ENCODE measurements around the gene SMIM45.

Gene SMIM45

GRCh38 chr22:41908411-41909309 lies 43.3 kb upstream of the SMIM45 start:
- H3K4me3 ChIP-seq (ENCODE audit: low read length): no peak overlapping the region
- TF ChIP-seq CTCF (IDR thresholded peaks at IDR 0.05; ENCODE audit: insufficient read depth, low read depth, low read length, missing control alignments): no peak
- DNase-seq (ENCODE audit: low read depth): no peak

- DNase-seq (ENCODE audit: low read depth): no peak
- no peak overlapping the region for H3K4me3 ChIP-seq (ENCODE audit: low read length)
- no peak for TF ChIP-seq CTCF (IDR thresholded peaks at IDR 0.05; ENCODE audit: insufficient read depth, low read depth, low read length, missing control alignments)
Measured at GRCh38 chr22:41909310-41910049, 42.5 kb upstream of the SMIM45 start.

- H3K4me3 ChIP-seq (ENCODE audit: low read length): no peak overlapping the region
- DNase-seq (ENCODE audit: low read depth): peak; percentile 38
- no peak for TF ChIP-seq CTCF (IDR thresholded peaks at IDR 0.05; ENCODE audit: insufficient read depth, low read depth, low read length, missing control alignments)
Measured at GRCh38 chr22:41910050-41911000, 41.6 kb upstream of the SMIM45 start.

GRCh38 chr22:41911001-41911611 lies 40.8 kb upstream of the SMIM45 start:
- TF ChIP-seq CTCF (IDR thresholded peaks at IDR 0.05; ENCODE audit: insufficient read depth, low read depth, low read length, missing control alignments): no peak
- no peak for DNase-seq (ENCODE audit: low read depth)
- H3K4me3 ChIP-seq (ENCODE audit: low read length): no peak overlapping the region

GRCh38 chr22:41912338-41913039 lies 39.5 kb upstream of the SMIM45 start:
- no peak overlapping the region for H3K4me3 ChIP-seq (ENCODE audit: low read length)
- no peak for TF ChIP-seq CTCF (IDR thresholded peaks at IDR 0.05; ENCODE audit: insufficient read depth, low read depth, low read length, missing control alignments)
- no peak for DNase-seq (ENCODE audit: low read depth)

All from epithelial cell of esophagus (primary cell).